ENCODE measurements around the gene TEX38.

- no peak for TF ChIP-seq CTCF (IDR thresholded peaks at IDR 0.05)
- TF ChIP-seq HOXB13 (CRISPR knock-in tag; IDR thresholded peaks at IDR 0.05; ENCODE audit: low read depth), result no peak
Measured at GRCh38 chr1:46646844-46647243, 24.8 kb upstream of the TEX38 start.

All from A549 (cell line).